Keratinocyte (primary cell): ENCODE results near the gene NAA16. TPM values are rescaled to one million over a fixed set of nuclear protein-coding genes. Genes with fewer than 3 reads are reported as not detected.

ENCODE experiments used
- DNase-seq: peaks from one replicate; pipeline ENCODE4 v3.0.0-alpha.2; 2011; ENCODE audit warnings: low read depth, missing footprints, low spot score
- FAIRE-seq: peaks from 2 replicates; lab custom pipeline; 2011; peaks lifted over from hg19 to GRCh38; lab: Jason Lieb, UNC
- H2AFZ ChIP-seq: 2 replicates; pipeline ENCODE4 v1.6.0; 2012; ENCODE audit warnings: low read length, control low read depth, inconsistent platforms; ENCODE audit not compliant: control insufficient read depth
- H3K27ac ChIP-seq: 2 replicates; pipeline ENCODE4 v1.5.1; 2011; ENCODE audit warnings: low read length; ENCODE audit not compliant: control insufficient read depth, insufficient read depth
- H3K27me3 ChIP-seq: 3 replicates; pipeline ENCODE4 v1.6.0; 2011; ENCODE audit warnings: low read length; ENCODE audit not compliant: control insufficient read depth, insufficient read depth; ENCODE audit errors: extremely low read depth
- H3K36me3 ChIP-seq, 2 experiments: 2 replicates in 1 of 2; 3 replicates in 1 of 2; pipeline ENCODE4 v1.5.1; 2011; ENCODE audit warnings: low read length in 2 of 2, mild to moderate bottlenecking in 1 of 2; ENCODE audit not compliant: control insufficient read depth in 2 of 2, insufficient read depth in 2 of 2; ENCODE audit errors: extremely low read depth in 1 of 2
- H3K4me1 ChIP-seq: 3 replicates; pipeline ENCODE4 v1.5.1; 2011; ENCODE audit warnings: low read length; ENCODE audit not compliant: control insufficient read depth, insufficient read depth; ENCODE audit errors: extremely low read depth
- H3K4me2 ChIP-seq: 3 replicates; pipeline ENCODE4 v1.6.0; 2011; ENCODE audit warnings: low read depth, low read length; ENCODE audit not compliant: control insufficient read depth, insufficient read depth; ENCODE audit errors: extremely low read depth
- H3K4me3 ChIP-seq, 3 experiments: fragments of 200-600 bp in 1 of 3; sonication (generic) in 1 of 3; 2 replicates in 2 of 3; 3 replicates in 1 of 3; pipeline ENCODE4 v1.5.1; 2011 to 2016; ENCODE audit warnings: low read length in 3 of 3, mild to moderate bottlenecking in 3 of 3, control low read depth in 2 of 3, inconsistent platforms in 1 of 3, low read depth in 1 of 3, mixed read lengths in 1 of 3, mixed run types in 1 of 3, moderate library complexity in 1 of 3; ENCODE audit not compliant: control insufficient read depth in 2 of 3, insufficient read depth in 2 of 3; ENCODE audit errors: extremely low read depth in 1 of 3
- H3K79me2 ChIP-seq: 2 replicates; pipeline ENCODE4 v1.6.0; 2012; ENCODE audit warnings: low read length; ENCODE audit not compliant: control insufficient read depth, insufficient read depth
- H3K9ac ChIP-seq: 3 replicates; pipeline ENCODE4 v1.6.0; 2011; ENCODE audit warnings: low read length; ENCODE audit not compliant: control insufficient read depth, insufficient read depth; ENCODE audit errors: extremely low read depth
- H3K9me1 ChIP-seq: 3 replicates; pipeline ENCODE4 v1.6.0; 2011; ENCODE audit warnings: low read length; ENCODE audit not compliant: control insufficient read depth, insufficient read depth; ENCODE audit errors: extremely low read depth
- H3K9me3 ChIP-seq: 2 replicates; pipeline ENCODE4 v1.5.1; 2012; ENCODE audit warnings: low read depth, low read length; ENCODE audit not compliant: control insufficient read depth
- H4K20me1 ChIP-seq: 3 replicates; pipeline ENCODE4 v1.6.0; 2011; ENCODE audit warnings: low read length; ENCODE audit not compliant: control insufficient read depth, insufficient read depth; ENCODE audit errors: extremely low read depth
- EZH2 ChIP-seq: IDR thresholded peaks from one replicate; pipeline ENCODE4 v1.6.1; 2012; ENCODE audit warnings: inconsistent platforms, mild to moderate bottlenecking, low read length, moderate library complexity
- dilution Hi-C: fragments of 300-500 bp; cut with MboI; formaldehyde crosslinking; loops from one replicate; pipeline ENCODE4 v1.7.0; 2020; ENCODE audit warnings: low sequenced_read_pairs; ENCODE audit not compliant: extremely low pct_ligation_motif_present
- polyA plus RNA-seq, 5 experiments: library from polyadenylated mRNA; depleted of rRNA in 3 of 5; stranded (reverse) in 3 of 5; stranded (forward) in 1 of 5; unstranded in 1 of 5; fragments of >200 nt; gene quantifications; 1 replicate in 1 of 5; 2 replicates in 3 of 5; 3 replicates in 1 of 5; pipeline versions ENCODE4 v1.2.1 to v1.2.3, GENCODE V29; 2011 to 2012; ENCODE audit warnings: missing spikeins in 2 of 5, low read depth in 1 of 5, low replicate concordance in 1 of 5
- TF ChIP-seq, protein P1 (sequence below), 3 experiments: IDR thresholded peaks in 1 of 3; conservative IDR thresholded peaks in 1 of 3; optimal IDR thresholded peaks in 1 of 3; 2 replicates in 2 of 3; 3 replicates in 1 of 3; pipeline versions ENCODE3 to v1.5.1; 2011; ENCODE audit warnings: low read length in 3 of 3, mild to moderate bottlenecking in 3 of 3, moderate library complexity in 2 of 3, control low read depth in 1 of 3, inconsistent platforms in 1 of 3; ENCODE audit not compliant: insufficient read depth in 2 of 3; ENCODE audit errors: extremely low read depth in 1 of 3

The NAA16 gene
- polyA plus RNA-seq, 1 donor (not counting 4 experiments of a cell fraction or from before 2014, with no cell fraction given) = 12.0 TPM

- DNase-seq (no peak), FAIRE-seq (no peak)
- H2AFZ ChIP-seq = no peak overlapping the region
- no peak overlapping the region for H3K4me2 ChIP-seq
- no peak overlapping the region for H3K9ac ChIP-seq
- dilution Hi-C loops = no loop called here
- no peak overlapping the region for H3K27ac ChIP-seq
- no peak for TF ChIP-seq EZH2
- TF ChIP-seq, protein P1, sequence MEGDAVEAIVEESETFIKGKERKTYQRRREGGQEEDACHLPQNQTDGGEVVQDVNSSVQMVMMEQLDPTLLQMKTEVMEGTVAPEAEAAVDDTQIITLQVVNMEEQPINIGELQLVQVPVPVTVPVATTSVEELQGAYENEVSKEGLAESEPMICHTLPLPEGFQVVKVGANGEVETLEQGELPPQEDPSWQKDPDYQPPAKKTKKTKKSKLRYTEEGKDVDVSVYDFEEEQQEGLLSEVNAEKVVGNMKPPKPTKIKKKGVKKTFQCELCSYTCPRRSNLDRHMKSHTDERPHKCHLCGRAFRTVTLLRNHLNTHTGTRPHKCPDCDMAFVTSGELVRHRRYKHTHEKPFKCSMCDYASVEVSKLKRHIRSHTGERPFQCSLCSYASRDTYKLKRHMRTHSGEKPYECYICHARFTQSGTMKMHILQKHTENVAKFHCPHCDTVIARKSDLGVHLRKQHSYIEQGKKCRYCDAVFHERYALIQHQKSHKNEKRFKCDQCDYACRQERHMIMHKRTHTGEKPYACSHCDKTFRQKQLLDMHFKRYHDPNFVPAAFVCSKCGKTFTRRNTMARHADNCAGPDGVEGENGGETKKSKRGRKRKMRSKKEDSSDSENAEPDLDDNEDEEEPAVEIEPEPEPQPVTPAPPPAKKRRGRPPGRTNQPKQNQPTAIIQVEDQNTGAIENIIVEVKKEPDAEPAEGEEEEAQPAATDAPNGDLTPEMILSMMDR (optimal IDR thresholded peaks at IDR 0.05 in 1 of 3, IDR thresholded peaks at IDR 0.05 in 1 of 3, conservative IDR thresholded peaks at IDR 0.05 in 1 of 3; ENCODE audit: extremely low read depth in 1 of 3, insufficient read depth in 2 of 3, low read length in 3 of 3) = no peak
- no peaks in the 10 kb centered on the region for H4K20me1 ChIP-seq
- no peaks in the 10 kb centered on the region for H3K9me3 ChIP-seq
- H3K9me1 ChIP-seq = no peaks in the 10 kb centered on the region
- H3K4me3 ChIP-seq = no peak overlapping the region
- peaks cover 8 to 24% of the 10 kb centered on the region in 2 experiments for H3K36me3 ChIP-seq
- H3K79me2 ChIP-seq = no peaks in the 10 kb centered on the region
- H3K4me1 ChIP-seq = no peaks in the 10 kb centered on the region
- no peaks in the 10 kb centered on the region for H3K27me3 ChIP-seq
Measured at GRCh38 chr13:41364043-41364442, 53.0 kb downstream of the NAA16 start.

DNA sequence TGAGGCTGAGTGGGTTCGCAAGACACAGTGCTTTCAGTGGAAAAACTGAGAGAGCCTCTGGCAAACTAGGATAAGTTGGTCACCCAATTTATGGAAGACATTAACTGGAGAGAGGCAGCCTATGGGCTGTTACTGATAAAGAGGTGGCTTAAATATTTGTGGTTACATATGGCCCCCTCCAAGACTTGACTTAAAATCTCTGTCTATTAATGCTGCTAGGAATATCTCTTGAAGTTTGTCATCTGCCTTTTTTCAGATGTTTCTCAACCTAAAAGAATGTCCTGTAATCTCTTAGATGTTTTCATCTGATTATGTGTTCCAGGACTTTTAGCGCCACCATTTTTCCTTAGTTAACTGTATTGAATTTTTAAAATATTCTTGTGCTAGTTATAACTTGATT, 54.6 kb downstream of the NAA16 start:
- Histone ChIP-seq H3K27me3 (no peaks in the 10 kb centered on the region), H3K36me3 (peaks cover 12 to 32% of the 10 kb centered on the region in 2 experiments), H3K4me3 (no peak overlapping the region), H4K20me1 (no peaks in the 10 kb centered on the region), H3K9me1 (no peaks in the 10 kb centered on the region), H3K4me2 (no peak overlapping the region), H3K79me2 (no peaks in the 10 kb centered on the region), H3K9me3 (no peaks in the 10 kb centered on the region), H3K27ac (no peak overlapping the region), H2AFZ (no peak overlapping the region), H3K9ac (no peak overlapping the region), H3K4me1 (no peaks in the 10 kb centered on the region)
- DNase-seq (no peak), FAIRE-seq (no peak)
- dilution Hi-C loops = no loop called here
- no peak for TF ChIP-seq EZH2
- TF ChIP-seq, protein P1 (optimal IDR thresholded peaks at IDR 0.05 in 1 of 3, IDR thresholded peaks at IDR 0.05 in 1 of 3, conservative IDR thresholded peaks at IDR 0.05 in 1 of 3; ENCODE audit: extremely low read depth in 1 of 3, insufficient read depth in 2 of 3, low read length in 3 of 3) = no peak
